ENCODE measurements around the gene YPEL3.
"Not testable (repeated sequence)": the region's sequence is repeated elsewhere in the genome, so short reads cannot be mapped to it uniquely, and the experiment has no call there.

YPEL3 gene

GRCh38 chr16:30131869-30132475 is 36.0 kb upstream of the YPEL3 start:
- DNase-seq (ENCODE audit: low spot score in 2 of 2), result no peak
- Mint-ChIP-seq H3K9me3 (no peaks in the 10 kb centered on the region), H3K4me3 (no peak overlapping the region), H3K27me3 (no peaks in the 10 kb centered on the region), H3K27ac (ENCODE audit: low read depth) (no peak overlapping the region), H3K36me3 (ENCODE audit: insufficient read depth) (peaks cover 6% of the 10 kb centered on the region), H3K4me1 (no peaks in the 10 kb centered on the region)
- no peak for ATAC-seq (replicated peaks; ENCODE audit: extremely low read depth, poor library complexity, severe bottlenecking)

- no peaks in the 10 kb centered on the region for H3K27me3 Mint-ChIP-seq
- H3K36me3 Mint-ChIP-seq (ENCODE audit: insufficient read depth), result peaks cover 6% of the 10 kb centered on the region
- H3K27ac Mint-ChIP-seq (ENCODE audit: low read depth), result no peak overlapping the region
- no peak for DNase-seq (ENCODE audit: low spot score in 2 of 2)
- no peak overlapping the region for H3K4me3 Mint-ChIP-seq
- H3K9me3 Mint-ChIP-seq, result no peaks in the 10 kb centered on the region
- no peaks in the 10 kb centered on the region for H3K4me1 Mint-ChIP-seq
- no peak for ATAC-seq (replicated peaks; ENCODE audit: extremely low read depth, poor library complexity, severe bottlenecking)
These were observed 32.0 kb upstream of the YPEL3 start for GRCh38 chr16:30127993-30128392.

DNA sequence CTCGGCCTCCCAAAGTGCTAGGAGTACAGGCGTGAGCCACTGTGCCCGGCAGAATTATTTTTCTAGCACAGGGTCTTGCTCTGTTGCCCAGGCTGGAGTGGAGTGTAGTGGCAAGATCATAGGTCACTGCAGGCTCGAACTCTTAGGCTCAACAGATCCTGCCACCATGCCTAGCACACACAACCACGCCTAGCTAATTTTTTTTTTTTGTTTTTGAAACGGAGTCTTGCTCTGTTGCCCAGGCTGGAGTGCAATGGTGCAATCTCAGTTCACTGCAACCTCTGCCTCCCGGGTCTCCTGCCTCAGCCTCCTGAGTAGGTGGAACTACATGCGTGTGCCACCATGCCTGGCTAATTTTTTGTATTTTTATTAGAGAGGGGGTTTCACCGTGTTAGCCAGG is 29.7 kb upstream of the YPEL3 start:
- DNase-seq (ENCODE audit: low spot score in 2 of 2); ATAC-seq (replicated peaks; ENCODE audit: extremely low read depth, poor library complexity, severe bottlenecking); H3K9me3 Mint-ChIP-seq; H3K36me3 Mint-ChIP-seq (ENCODE audit: insufficient read depth); H3K4me1 Mint-ChIP-seq; H3K4me3 Mint-ChIP-seq; H3K27me3 Mint-ChIP-seq; H3K27ac Mint-ChIP-seq (ENCODE audit: low read depth): not testable (repeated sequence)

- Mint-ChIP-seq H3K36me3 (ENCODE audit: insufficient read depth) (peaks cover 1% of the 10 kb centered on the region), H3K27me3 (no peaks in the 10 kb centered on the region), H3K9me3 (no peaks in the 10 kb centered on the region), H3K4me3 (no peak overlapping the region), H3K4me1 (peaks cover 13% of the 10 kb centered on the region), H3K27ac (ENCODE audit: low read depth) (no peak overlapping the region)
- no peak for DNase-seq (ENCODE audit: low spot score in 2 of 2)
- ATAC-seq (replicated peaks; ENCODE audit: extremely low read depth, poor library complexity, severe bottlenecking), result no peak
These were observed 29.0 kb upstream of the YPEL3 start for GRCh38 chr16:30124985-30125379.

GRCh38 chr16:30122604-30123160 is 26.7 kb upstream of the YPEL3 start:
- Mint-ChIP-seq H3K4me3 (peak overlapping the region; percentile 82), H3K36me3 (ENCODE audit: insufficient read depth) (peaks cover 7% of the 10 kb centered on the region), H3K27me3 (no peaks in the 10 kb centered on the region), H3K4me1 (peaks cover 15% of the 10 kb centered on the region), H3K9me3 (no peaks in the 10 kb centered on the region), H3K27ac (ENCODE audit: low read depth) (peak overlapping the region; percentile 71)
- peak; percentile 54 for ATAC-seq (replicated peaks; ENCODE audit: extremely low read depth, poor library complexity, severe bottlenecking)
- no peak for DNase-seq (ENCODE audit: low spot score in 2 of 2)

DNA sequence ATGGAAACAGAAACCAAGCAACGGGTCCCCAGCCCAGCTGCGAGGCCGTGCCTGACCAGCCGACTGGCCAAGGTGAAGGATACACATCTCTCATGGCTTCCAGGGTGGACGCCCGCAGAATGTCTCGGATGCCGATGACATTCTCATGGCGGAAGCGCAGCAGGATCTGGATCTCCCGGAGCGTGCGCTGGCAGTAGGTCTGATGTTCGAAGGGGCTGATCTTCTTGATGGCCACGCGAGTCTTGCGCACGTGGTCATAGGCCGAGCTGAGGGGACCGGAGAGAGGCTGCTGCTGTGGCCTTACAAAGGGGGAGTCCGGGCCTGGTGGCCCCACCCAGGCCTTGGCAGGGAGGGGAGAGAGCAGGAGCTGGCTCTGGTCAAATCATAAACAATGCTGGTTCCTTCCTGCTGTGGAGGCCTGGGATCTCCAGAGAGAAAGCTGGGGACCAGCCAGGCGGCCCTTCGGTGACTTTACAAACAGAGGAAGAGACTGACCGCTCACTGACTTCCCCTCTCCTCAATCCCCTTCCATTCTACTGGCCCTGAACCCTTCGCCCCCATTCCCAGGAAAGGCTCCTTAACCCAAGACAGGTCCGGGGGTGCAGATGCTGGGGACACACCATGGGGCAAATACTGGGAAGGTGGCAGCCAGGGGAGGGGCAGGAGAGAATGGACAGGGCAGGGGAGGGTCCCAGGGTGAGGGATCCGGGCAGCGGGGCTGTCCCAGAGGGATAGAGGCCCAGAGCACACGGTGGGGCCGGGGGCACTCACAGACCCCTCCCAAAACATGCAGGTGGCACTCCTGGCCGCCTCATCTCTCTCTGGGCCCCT is 25.9 kb upstream of the YPEL3 start:
- Mint-ChIP-seq H3K36me3 (ENCODE audit: insufficient read depth) (peaks cover 7% of the 10 kb centered on the region), H3K4me1 (peaks cover 15% of the 10 kb centered on the region), H3K4me3 (peak overlapping the region; percentile 82), H3K9me3 (no peaks in the 10 kb centered on the region), H3K27me3 (no peaks in the 10 kb centered on the region), H3K27ac (ENCODE audit: low read depth) (peak overlapping the region; percentile 71)
- ATAC-seq (replicated peaks; ENCODE audit: extremely low read depth, poor library complexity, severe bottlenecking) (no peak), DNase-seq (ENCODE audit: low spot score in 2 of 2) (no peak)

DNA sequence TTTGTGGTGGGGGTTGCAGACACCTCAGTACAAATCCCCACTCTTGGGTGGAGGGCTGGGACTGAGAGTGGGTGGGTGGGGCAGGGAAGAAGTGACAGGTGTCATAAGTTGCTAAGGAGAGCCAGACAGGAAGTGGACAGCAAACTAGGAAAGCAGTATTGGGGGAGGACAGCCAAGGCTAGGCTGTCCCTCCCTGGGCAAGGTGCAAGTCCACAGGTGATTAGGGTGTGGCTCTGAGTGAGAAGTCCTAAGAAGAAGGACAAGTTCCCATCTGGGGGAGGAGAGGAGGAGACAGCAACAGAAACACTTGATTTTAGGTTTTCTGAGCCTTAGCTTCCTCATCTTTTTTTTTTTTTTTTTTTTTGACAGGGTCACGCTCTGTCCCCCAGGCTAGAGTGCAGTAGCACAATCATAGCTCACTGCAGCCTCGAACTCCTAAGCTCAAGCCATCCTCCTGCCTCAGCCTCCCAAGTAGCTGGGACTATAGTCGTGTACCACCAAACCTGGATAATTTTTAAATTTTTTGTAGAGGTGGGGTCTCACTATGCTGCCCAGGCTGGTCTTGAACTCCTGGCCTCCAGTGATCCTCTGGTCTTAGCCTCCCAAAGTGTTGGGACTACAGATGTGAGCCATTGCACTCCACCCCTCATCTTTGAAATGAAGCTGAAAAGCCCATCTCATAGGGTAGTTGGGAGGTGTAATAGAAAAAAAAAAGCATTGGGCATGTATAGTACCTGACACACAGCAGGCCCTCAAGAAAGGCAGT is 24.5 kb upstream of the YPEL3 start:
- H3K4me1 Mint-ChIP-seq, result peaks cover 15% of the 10 kb centered on the region
- DNase-seq (ENCODE audit: low spot score in 2 of 2) (no peak), ATAC-seq (replicated peaks; ENCODE audit: extremely low read depth, poor library complexity, severe bottlenecking) (no peak)
- no peak overlapping the region for H3K4me3 Mint-ChIP-seq
- H3K27me3 Mint-ChIP-seq, result no peaks in the 10 kb centered on the region
- no peaks in the 10 kb centered on the region for H3K9me3 Mint-ChIP-seq
- peaks cover 14% of the 10 kb centered on the region for H3K36me3 Mint-ChIP-seq (ENCODE audit: insufficient read depth)
- no peak overlapping the region for H3K27ac Mint-ChIP-seq (ENCODE audit: low read depth)

GRCh38 chr16:30119428-30119827 is 23.4 kb upstream of the YPEL3 start:
- DNase-seq (ENCODE audit: low spot score in 2 of 2) (no peak), ATAC-seq (replicated peaks; ENCODE audit: extremely low read depth, poor library complexity, severe bottlenecking) (no peak)
- H3K36me3 Mint-ChIP-seq (ENCODE audit: insufficient read depth), result peaks cover 18% of the 10 kb centered on the region
- H3K4me1 Mint-ChIP-seq, result peaks cover 15% of the 10 kb centered on the region
- no peaks in the 10 kb centered on the region for H3K27me3 Mint-ChIP-seq
- no peak overlapping the region for H3K27ac Mint-ChIP-seq (ENCODE audit: low read depth)
- no peak overlapping the region for H3K4me3 Mint-ChIP-seq
- no peaks in the 10 kb centered on the region for H3K9me3 Mint-ChIP-seq

DNA sequence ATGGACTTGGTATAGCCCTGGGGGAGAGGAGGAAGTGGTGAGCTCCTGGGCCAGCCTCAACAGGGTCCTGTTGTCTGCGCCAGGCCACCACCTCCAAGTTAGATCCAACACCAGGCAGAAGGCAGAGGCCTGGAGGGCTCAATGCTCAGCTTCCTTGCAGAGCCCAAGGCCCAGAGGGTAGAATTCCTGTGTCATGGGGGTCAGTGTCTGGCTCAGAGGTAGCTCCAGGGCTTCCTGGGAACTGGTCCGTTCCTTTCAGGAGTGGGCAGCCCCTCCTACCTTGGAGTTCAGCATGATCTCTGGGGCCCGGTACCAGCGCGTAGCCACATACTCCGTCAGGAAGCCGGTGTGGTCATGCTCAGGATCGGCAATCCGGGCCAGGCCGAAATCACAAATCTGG is 21.8 kb upstream of the YPEL3 start:
- no peak overlapping the region for H3K27ac Mint-ChIP-seq (ENCODE audit: low read depth)
- H3K27me3 Mint-ChIP-seq, result no peaks in the 10 kb centered on the region
- ATAC-seq (replicated peaks; ENCODE audit: extremely low read depth, poor library complexity, severe bottlenecking) (no peak), DNase-seq (ENCODE audit: low spot score in 2 of 2) (no peak)
- no peaks in the 10 kb centered on the region for H3K9me3 Mint-ChIP-seq
- H3K4me1 Mint-ChIP-seq, result peaks cover 24% of the 10 kb centered on the region
- no peak overlapping the region for H3K4me3 Mint-ChIP-seq
- H3K36me3 Mint-ChIP-seq (ENCODE audit: insufficient read depth), result peaks cover 19% of the 10 kb centered on the region

GRCh38 chr16:30116291-30117207 is 20.5 kb upstream of the YPEL3 start:
- ATAC-seq (replicated peaks; ENCODE audit: extremely low read depth, poor library complexity, severe bottlenecking) (no peak), DNase-seq (ENCODE audit: low spot score in 2 of 2) (no peak)
- no peak overlapping the region for H3K4me3 Mint-ChIP-seq
- no peak overlapping the region for H3K27ac Mint-ChIP-seq (ENCODE audit: low read depth)
- peaks cover 19% of the 10 kb centered on the region for H3K4me1 Mint-ChIP-seq
- no peaks in the 10 kb centered on the region for H3K9me3 Mint-ChIP-seq
- H3K27me3 Mint-ChIP-seq, result no peaks in the 10 kb centered on the region
- peaks cover 18% of the 10 kb centered on the region for H3K36me3 Mint-ChIP-seq (ENCODE audit: insufficient read depth)

DNA sequence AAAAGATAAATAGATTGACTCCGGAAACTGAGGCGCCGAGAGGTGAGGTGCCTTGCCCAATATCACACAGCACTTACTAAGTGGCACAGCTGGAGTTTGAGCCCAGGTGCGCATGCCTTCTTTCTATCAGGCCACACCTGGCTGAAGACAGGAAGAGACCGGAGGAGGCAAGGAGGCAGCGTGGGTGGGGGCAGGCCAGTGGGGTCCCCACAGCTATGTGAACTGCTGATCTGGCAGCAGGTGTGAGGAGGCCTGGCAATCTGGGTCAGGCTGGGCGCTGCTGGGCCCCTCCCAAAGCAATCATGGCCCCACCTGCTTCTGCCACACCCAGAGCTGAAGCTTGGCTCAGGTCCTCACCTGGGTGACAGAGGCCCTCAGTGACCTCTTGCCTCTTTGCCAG is 19.2 kb upstream of the YPEL3 start:
- no peaks in the 10 kb centered on the region for H3K27me3 Mint-ChIP-seq
- H3K27ac Mint-ChIP-seq (ENCODE audit: low read depth), result no peak overlapping the region
- H3K36me3 Mint-ChIP-seq (ENCODE audit: insufficient read depth), result peaks cover 22% of the 10 kb centered on the region
- ATAC-seq (replicated peaks; ENCODE audit: extremely low read depth, poor library complexity, severe bottlenecking), result no peak
- H3K4me3 Mint-ChIP-seq, result no peak overlapping the region
- no peak for DNase-seq (ENCODE audit: low spot score in 2 of 2)
- no peaks in the 10 kb centered on the region for H3K9me3 Mint-ChIP-seq
- H3K4me1 Mint-ChIP-seq, result peaks cover 14% of the 10 kb centered on the region

DNA sequence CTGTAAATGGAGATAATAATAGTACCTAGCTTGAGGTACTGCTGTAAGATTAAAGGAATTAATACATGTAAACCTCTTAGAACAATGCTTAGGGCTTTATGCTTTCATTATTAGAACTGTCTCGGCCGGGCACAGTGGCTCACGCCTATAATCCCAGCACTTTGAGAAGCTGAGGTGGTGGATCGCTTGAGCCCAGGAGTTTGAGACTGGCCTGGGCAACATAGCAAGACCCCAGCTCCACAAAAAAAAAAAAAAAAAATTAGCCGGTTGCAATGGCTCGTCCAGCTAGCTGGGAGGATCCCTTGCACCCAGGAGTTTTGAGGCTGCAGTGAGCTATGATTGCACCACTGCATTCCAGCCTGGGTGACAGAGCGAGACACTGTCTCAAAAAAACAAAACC is 18.8 kb upstream of the YPEL3 start:
- H3K9me3 Mint-ChIP-seq; ATAC-seq (replicated peaks; ENCODE audit: extremely low read depth, poor library complexity, severe bottlenecking); DNase-seq (ENCODE audit: low spot score in 2 of 2); H3K27me3 Mint-ChIP-seq; H3K4me3 Mint-ChIP-seq; H3K27ac Mint-ChIP-seq (ENCODE audit: low read depth): not testable (repeated sequence)
- H3K4me1 Mint-ChIP-seq, result peaks cover 10% of the 10 kb centered on the region
- H3K36me3 Mint-ChIP-seq (ENCODE audit: insufficient read depth), result peaks cover 22% of the 10 kb centered on the region
